Activated naive CD8-positive, alpha-beta T cell (primary cell): ENCODE results near the gene C1orf50.

Source experiments
- H3K27ac Mint-ChIP-seq: one replicate; pipeline ENCODE4 v1.8.0; 2021; ENCODE audit warnings: mixed read lengths
- H3K27me3 Mint-ChIP-seq: one replicate; pipeline ENCODE4 v1.8.0; 2021; ENCODE audit warnings: mixed read lengths
- H3K36me3 Mint-ChIP-seq: one replicate; pipeline ENCODE4 v1.8.0; 2021; ENCODE audit warnings: mixed read lengths
- H3K4me1 Mint-ChIP-seq: one replicate; pipeline ENCODE4 v1.8.0; 2021; ENCODE audit warnings: low read depth, mixed read lengths
- H3K4me3 Mint-ChIP-seq: one replicate; pipeline ENCODE4 v1.8.0; 2021; ENCODE audit warnings: mild to moderate bottlenecking, mixed read lengths
- H3K9me3 Mint-ChIP-seq: one replicate; pipeline ENCODE4 v1.8.0; 2021; ENCODE audit warnings: low read depth, mixed read lengths

C1orf50 gene

DNA sequence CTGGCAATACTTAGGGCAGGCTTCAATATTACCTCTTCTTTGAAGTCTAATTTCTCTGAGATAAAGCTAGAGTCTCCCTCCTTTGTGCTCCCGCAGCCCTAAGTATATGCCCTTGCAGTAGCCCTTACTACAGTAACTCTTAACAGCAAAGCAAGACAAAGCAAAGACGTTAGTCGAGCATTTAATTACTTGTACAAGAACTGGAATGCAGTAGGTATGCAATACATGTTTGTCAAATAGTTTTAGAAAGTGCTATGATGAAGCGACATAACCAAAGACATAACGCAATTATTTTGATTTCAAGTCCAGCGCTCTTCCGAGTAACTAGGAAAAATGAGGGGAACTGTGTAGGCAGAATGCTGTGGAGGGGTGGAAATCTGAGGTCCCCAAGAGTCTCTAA lies 1.8 kb upstream of the C1orf50 start:
- H3K27ac Mint-ChIP-seq, result no peak overlapping the region
- H3K9me3 Mint-ChIP-seq, result no peaks in the 10 kb centered on the region
- H3K36me3 Mint-ChIP-seq, result peaks cover 3% of the 10 kb centered on the region
- no peak overlapping the region for H3K4me3 Mint-ChIP-seq
- H3K27me3 Mint-ChIP-seq, result no peaks in the 10 kb centered on the region
- H3K4me1 Mint-ChIP-seq, result peaks cover 25% of the 10 kb centered on the region

DNA sequence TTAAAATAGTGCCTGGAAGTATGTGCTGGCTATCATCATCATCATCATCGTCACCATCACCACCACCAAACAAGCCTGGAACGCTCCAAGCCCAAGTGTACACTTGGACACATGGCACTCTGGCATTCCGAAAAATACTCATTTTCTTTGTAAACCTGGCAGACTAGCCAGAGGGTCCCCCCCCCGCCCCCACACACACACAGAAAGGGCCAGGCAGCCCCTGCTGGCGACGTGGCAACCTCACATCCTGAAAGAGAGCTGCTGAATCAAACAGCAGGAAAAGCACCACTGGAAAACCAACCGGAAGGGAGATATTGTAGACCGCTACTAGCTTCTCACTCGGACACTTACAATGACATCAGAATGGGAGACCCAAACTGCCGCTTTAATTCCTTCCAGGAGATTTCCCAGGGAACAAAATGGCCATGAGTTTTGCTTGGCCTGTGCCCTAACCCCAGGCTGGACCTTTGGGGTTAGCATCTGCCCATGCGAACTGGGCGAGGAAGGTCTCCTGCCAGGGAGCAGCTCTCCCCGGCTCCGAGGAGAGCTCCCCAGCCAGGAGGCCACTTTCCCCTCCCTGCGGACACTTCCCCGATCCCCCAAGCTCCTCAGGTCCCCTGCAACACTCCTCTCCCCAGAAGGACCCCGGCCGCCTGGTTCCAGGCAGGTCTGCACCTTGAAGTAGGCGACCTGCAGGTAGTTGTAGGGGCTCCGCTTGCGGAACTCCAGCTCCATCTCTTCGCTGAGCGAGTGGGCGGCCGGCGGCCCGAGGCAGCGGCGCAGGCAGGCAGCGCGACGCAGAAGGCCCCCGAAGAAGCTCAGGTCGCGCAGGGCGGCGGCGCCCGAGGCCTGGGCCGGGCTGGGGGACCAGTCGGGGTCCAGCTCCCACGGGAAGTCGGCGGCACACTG lies 963 bp upstream of the C1orf50 start:
- Mint-ChIP-seq H3K36me3 (peaks cover 8% of the 10 kb centered on the region), H3K4me3 (no peak overlapping the region), H3K27me3 (no peaks in the 10 kb centered on the region), H3K4me1 (peaks cover 31% of the 10 kb centered on the region), H3K9me3 (no peaks in the 10 kb centered on the region), H3K27ac (no peak overlapping the region)

DNA sequence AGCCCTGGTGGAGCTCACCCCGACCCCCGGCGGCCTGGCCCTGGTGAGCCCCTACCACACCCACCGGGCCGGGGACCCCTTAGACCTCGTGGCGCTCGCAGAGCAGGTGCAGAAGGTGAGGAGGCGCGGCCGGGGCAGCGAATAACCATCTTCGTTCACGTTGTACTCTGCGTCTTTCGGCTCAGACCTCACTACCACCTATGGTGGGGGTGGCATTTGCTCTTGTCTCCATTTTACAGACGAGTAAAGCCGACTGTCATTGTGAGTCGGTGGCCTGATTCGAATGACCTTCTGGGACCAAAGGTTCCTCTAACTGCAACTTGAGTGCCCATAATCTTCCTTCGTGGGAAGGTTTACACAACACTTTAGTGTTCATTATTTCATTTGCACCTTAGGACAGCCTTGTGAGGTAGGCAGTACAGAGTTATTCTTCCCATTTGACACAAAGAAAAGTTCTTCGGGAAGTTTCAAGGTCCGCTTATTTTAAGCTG lies 506 bp downstream of the C1orf50 start:
- no peaks in the 10 kb centered on the region for H3K9me3 Mint-ChIP-seq

DNA sequence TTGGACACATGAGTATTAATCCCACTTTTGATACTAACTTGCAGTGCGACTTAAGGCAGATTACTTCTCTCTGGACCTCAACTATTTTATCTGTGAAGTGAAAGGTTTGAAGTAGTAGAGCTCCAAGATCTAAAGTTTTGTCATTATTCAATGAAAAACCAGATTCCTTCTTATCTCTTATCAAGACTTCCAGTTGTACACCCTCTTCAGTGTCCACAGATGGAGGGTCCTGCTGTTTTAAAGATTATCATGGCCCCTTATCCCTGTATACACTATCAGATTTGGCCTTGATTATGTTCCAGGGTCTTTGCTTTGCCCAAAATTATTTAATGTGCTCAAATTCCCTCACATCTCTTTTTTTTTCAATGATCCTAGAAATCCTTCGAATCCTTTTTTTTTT lies 1.1 kb downstream of the C1orf50 start:
- H3K36me3 Mint-ChIP-seq, result peaks cover 8% of the 10 kb centered on the region

More for the DNA sequence above, 506 bp downstream of the C1orf50 start:
- peaks cover 8% of the 10 kb centered on the region for H3K36me3 Mint-ChIP-seq
- H3K27me3 Mint-ChIP-seq, result no peaks in the 10 kb centered on the region
- H3K27ac Mint-ChIP-seq, result peak overlapping the region; percentile 93
- no peak overlapping the region for H3K4me3 Mint-ChIP-seq
- peaks cover 35% of the 10 kb centered on the region for H3K4me1 Mint-ChIP-seq

DNA sequence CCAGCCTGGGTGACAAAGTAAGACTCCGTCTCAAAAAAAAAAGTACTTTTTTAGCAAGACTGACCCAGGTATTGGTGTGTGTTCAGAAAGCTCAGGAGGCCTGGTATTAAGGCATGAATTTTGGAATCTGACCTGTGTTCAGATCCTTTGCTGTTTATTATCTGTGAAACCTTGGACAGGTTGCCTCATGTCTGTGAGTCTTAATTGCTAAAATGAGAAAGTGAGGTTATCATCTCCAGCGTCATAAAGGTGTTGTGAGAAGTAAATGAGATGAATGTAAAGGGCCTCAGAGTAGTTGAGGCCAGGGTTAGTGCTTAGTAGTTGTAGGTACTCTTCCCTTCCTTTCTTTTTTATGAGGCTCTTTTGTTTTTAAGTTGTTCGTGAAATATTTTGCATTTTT lies 2.8 kb downstream of the C1orf50 start:
- peaks cover 9% of the 10 kb centered on the region for H3K36me3 Mint-ChIP-seq
- H3K4me3 Mint-ChIP-seq, result peak overlapping the region; percentile 69
- no peak overlapping the region for H3K27ac Mint-ChIP-seq
- no peaks in the 10 kb centered on the region for H3K27me3 Mint-ChIP-seq
- no peaks in the 10 kb centered on the region for H3K9me3 Mint-ChIP-seq
- H3K4me1 Mint-ChIP-seq, result peaks cover 42% of the 10 kb centered on the region

More for the DNA sequence above, 1.1 kb downstream of the C1orf50 start:
- Mint-ChIP-seq H3K27ac (peak overlapping the region; percentile 93), H3K4me1 (peaks cover 39% of the 10 kb centered on the region), H3K9me3 (no peaks in the 10 kb centered on the region), H3K27me3 (no peaks in the 10 kb centered on the region), H3K4me3 (no peak overlapping the region)

DNA sequence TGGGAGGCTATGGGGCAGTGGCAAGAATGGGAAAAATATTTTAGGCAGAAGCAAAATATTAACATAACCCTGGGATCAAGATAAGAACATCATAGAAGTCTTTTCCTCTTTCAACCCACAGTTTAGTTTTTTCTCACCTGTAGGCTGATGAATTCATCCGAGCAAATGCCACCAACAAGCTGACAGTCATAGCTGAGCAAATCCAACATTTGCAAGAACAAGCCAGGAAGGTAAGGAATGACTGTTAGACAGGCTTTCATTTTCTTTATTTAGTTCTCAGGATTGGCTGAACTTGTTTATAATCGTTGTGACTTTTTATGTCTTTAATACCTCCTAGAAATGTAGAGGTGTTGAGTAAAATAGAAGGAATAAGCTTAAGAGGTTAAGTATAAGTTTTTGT lies 6.4 kb downstream of the C1orf50 start:
- H3K4me3 Mint-ChIP-seq, result no peak overlapping the region
- H3K4me1 Mint-ChIP-seq, result peaks cover 39% of the 10 kb centered on the region
- peak overlapping the region; percentile 29 for H3K27ac Mint-ChIP-seq

DNA sequence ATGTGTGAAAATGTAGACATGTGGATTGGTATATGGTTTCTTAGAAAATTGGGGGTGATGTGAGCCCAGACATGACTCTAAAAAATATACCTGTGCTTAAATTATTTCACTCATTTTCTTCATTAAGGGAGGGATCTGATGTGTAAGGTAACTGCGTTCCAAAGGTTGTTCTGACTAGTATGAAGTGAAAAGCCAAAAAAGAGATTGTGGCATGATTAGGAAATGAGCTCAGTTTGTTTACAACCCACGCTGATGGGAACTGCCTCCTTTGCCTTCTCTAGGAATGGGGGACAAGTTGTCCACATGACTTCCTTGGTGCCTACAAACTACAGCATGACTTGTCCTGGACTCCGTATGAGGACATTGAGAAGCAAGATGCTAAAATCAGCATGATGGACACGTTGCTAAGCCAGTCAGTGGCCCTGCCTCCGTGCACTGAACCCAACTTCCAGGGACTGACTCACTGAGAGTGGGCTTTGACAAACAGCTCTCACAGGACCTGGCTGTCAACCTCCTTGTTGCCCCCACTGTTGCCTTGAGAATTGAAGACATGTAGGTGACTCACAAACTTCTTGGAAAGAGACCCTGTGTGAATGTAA lies 8.0 kb downstream of the C1orf50 start:
- H3K27ac Mint-ChIP-seq, result peak overlapping the region; percentile 46
- peaks cover 28% of the 10 kb centered on the region for H3K4me1 Mint-ChIP-seq
- peaks cover 10% of the 10 kb centered on the region for H3K36me3 Mint-ChIP-seq
- no peaks in the 10 kb centered on the region for H3K9me3 Mint-ChIP-seq
- H3K27me3 Mint-ChIP-seq, result no peaks in the 10 kb centered on the region
- H3K4me3 Mint-ChIP-seq, result no peak overlapping the region

More for the DNA sequence above, 6.4 kb downstream of the C1orf50 start:
- H3K27me3 Mint-ChIP-seq, result no peaks in the 10 kb centered on the region
- H3K36me3 Mint-ChIP-seq, result peaks cover 13% of the 10 kb centered on the region
- H3K9me3 Mint-ChIP-seq, result no peaks in the 10 kb centered on the region

DNA sequence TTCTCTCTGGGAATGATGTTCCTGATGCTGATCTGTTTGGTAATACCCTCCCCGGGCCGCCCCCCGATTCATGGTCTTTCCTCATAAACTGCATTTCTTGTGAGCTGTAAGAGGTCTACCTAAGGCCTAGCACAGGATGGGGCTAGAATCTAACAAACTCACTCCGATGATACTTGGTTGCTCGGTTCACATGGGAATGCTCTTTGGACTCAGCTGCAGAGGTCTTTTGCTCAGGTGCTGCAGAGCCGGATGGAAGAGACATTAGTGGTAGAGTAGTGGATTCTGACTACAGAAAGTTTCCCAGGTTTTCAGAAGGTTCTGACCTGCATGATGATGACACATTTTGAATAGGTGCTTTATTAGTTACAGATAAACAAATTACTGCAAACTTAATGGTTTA lies 9.5 kb downstream of the C1orf50 start:
- H3K4me1 Mint-ChIP-seq, result peaks cover 19% of the 10 kb centered on the region
- peaks cover 9% of the 10 kb centered on the region for H3K36me3 Mint-ChIP-seq
- no peak overlapping the region for H3K4me3 Mint-ChIP-seq
- H3K27me3 Mint-ChIP-seq, result no peaks in the 10 kb centered on the region
- peak overlapping the region; percentile 13 for H3K27ac Mint-ChIP-seq
- no peaks in the 10 kb centered on the region for H3K9me3 Mint-ChIP-seq

DNA sequence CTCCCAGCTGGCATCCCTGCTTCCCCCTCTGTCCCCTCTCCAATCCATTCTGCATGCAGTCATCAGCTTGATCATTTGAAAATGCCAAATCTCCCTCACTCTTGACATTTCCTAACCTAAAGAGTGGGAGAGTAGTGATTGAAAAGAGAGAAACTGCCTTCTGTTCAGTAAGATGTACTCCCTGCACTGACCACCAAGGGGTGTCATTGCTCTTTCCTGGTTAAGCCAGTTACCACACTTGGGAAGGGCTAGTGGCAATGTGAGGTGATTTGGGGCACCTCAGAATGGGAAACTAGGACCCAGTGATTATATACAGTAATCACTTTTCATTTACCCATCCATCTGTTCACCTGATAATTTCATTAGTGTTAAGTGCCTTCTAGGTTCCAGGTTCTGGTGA lies 10.8 kb downstream of the C1orf50 start:
- Mint-ChIP-seq H3K4me3 (no peak overlapping the region), H3K9me3 (no peaks in the 10 kb centered on the region), H3K36me3 (peaks cover 11% of the 10 kb centered on the region), H3K4me1 (peaks cover 13% of the 10 kb centered on the region), H3K27ac (no peak overlapping the region), H3K27me3 (no peaks in the 10 kb centered on the region)

DNA sequence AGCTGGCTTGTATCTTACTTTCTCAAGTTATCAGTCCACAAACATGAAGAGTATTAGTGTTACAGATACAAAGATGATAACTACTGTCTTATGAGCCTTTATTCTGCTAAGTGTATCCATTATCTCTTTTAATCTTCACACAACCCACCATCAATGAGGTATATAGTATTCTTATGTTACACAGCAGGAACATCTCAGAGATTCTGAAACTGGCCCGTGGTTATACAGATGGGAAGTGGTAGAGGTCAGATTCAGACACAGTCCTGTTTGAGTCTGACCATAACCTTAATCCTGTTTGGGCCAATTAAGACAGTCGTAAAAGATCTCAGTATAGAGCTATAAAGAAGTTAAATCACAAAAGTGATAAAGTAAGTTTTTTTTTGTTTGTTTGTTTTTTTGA lies 12.7 kb downstream of the C1orf50 start:
- no peaks in the 10 kb centered on the region for H3K9me3 Mint-ChIP-seq
- peaks cover 12% of the 10 kb centered on the region for H3K4me1 Mint-ChIP-seq
- no peaks in the 10 kb centered on the region for H3K27me3 Mint-ChIP-seq
- no peak overlapping the region for H3K4me3 Mint-ChIP-seq
- no peak overlapping the region for H3K27ac Mint-ChIP-seq
- peaks cover 11% of the 10 kb centered on the region for H3K36me3 Mint-ChIP-seq

DNA sequence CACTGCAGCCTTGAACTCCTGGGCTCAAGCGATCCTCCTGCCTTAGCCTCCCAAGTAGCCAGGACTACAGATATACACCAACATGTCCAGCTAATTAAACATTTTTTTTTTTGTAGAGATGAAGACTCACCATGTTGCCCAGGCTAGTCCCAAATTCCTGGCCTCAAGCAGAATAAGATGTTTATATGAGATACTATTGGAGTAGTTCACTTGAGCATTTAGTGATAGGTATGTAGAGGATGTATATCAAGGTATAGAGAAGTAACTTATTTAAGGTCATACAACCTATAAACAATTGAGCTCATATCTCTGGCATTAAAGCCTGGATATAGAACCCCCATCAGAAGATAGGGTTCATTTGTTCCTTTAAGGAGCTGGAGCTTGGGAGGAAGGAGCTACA lies 13.1 kb downstream of the C1orf50 start:
- H3K36me3 Mint-ChIP-seq, result peaks cover 8% of the 10 kb centered on the region
- H3K4me1 Mint-ChIP-seq, result peaks cover 12% of the 10 kb centered on the region
- no peaks in the 10 kb centered on the region for H3K27me3 Mint-ChIP-seq
- H3K9me3 Mint-ChIP-seq, result no peaks in the 10 kb centered on the region
- H3K4me3 Mint-ChIP-seq, result no peak overlapping the region
- no peak overlapping the region for H3K27ac Mint-ChIP-seq

DNA sequence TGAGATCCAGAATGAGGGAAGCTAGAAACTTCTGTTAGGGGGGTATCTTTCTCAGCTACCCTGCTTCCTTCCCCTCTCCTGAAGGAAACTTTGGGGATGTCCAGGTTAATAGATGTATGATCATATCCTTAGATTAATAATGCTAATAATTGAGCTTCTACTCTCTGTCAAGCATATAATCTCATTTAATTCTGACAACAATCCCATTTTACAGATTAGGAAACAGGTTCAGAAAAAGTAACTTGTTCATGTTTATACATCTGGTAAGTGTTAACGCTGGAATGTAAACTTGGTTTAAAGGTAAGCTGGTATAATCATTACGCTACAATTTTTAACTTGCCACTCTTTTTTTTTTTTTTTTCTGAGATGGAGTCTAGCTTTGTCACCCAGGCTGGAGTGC lies 16.0 kb downstream of the C1orf50 start:
- H3K9me3 Mint-ChIP-seq, result no peaks in the 10 kb centered on the region
- no peak overlapping the region for H3K4me3 Mint-ChIP-seq
- H3K27me3 Mint-ChIP-seq, result no peaks in the 10 kb centered on the region
- no peak overlapping the region for H3K27ac Mint-ChIP-seq
- H3K36me3 Mint-ChIP-seq, result peaks cover 6% of the 10 kb centered on the region
- H3K4me1 Mint-ChIP-seq, result peaks cover 17% of the 10 kb centered on the region

DNA sequence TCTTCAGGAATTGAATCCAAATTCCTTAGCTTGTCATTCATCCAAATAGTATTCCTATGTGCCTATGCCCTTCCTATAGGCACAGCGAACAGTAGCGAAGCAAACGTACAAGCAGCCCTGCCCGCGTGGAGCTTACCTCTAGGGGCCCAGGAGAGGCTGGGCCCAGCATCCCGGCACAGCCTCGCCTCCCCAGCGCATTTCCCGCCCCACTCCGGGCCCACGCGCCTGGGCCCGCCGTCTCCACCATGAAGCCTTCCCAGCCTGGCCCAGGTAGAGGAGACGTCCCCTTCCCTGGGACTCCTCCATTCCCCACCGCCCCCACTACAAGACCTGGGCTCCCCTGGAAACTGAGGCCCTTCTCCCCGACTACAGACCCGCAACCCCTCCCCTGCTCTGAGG lies 17.5 kb downstream of the C1orf50 start:
- no peaks in the 10 kb centered on the region for H3K9me3 Mint-ChIP-seq
- H3K27ac Mint-ChIP-seq, result no peak overlapping the region
- H3K4me3 Mint-ChIP-seq, result peak overlapping the region; percentile 32
- peaks cover 6% of the 10 kb centered on the region for H3K36me3 Mint-ChIP-seq
- H3K4me1 Mint-ChIP-seq, result peaks cover 16% of the 10 kb centered on the region
- H3K27me3 Mint-ChIP-seq, result no peaks in the 10 kb centered on the region

DNA sequence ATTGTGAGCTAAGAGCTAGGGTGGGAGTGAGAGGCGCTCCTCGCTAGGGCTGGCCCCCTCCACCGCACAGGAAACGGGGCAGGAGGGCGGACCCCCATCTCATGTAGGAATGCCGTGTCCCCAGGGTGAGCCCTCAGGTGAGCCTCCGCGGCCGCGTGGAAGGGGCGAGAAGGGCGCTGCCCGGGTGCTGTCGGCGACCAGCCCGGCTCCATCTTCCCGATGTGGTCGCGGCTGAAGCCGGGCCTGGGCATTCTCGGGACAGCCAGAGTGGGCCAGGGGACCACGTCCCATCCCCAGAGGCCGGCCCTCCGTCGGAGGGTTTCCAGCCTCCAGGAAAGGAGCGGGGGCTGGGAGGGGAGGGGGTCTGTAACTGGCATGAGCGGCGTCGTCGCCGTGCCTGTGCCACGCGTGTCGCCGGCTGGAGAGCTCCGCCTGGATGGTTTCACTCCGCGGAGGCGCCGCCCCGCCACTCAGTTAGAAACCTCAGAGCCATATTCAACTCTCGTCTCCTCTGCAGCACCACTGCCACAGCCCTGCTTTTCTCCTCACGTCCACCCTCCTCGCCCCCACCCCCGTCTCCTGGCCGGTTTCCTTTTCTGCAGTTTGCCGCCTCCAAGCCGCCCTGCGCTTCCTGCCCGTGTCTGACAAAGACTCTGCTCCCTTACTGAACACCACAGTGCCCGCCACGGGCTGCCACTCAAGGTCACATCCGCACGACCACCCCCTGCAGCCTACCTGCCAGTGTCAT lies 18.1 kb downstream of the C1orf50 start, which contains the start of gene TMEM269:
Gene TMEM269, plus strand, starts transcription at position 46 of the 748 bp plus-strand sequence. CDS start 4,903 bp downstream, outside the sequence.
- Mint-ChIP-seq H3K27ac (peak within 1 kb of the TSS; percentile 34), H3K4me1 (peaks cover 15% of the 10 kb centered on the region), H3K9me3 (no peaks in the 10 kb centered on the region), H3K27me3 (no peaks in the 10 kb centered on the region), H3K4me3 (peak within 1 kb of the TSS; percentile 80), H3K36me3 (peaks cover 6% of the 10 kb centered on the region)

DNA sequence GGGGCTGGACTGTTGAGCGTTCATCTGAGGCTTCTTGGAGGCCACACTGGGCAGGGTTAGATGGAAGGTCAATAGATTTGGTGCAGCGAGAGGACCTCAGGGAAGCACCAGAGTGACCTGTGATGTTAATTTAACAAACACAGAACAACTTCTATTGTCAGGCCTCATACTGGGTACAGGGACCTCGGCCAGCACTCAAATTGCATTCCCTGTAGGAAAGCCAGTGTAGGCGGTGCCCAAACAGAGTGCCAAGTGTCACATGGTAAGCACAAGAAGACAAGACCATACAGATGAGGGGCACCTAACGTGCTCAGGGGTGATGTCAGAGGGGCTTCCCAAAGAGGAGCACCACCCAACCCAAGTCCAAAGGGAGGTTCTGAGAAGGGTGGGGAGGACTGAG lies 19.0 kb downstream of the C1orf50 start:
- no peaks in the 10 kb centered on the region for H3K27me3 Mint-ChIP-seq
- no peak overlapping the region for H3K27ac Mint-ChIP-seq

More for the DNA sequence above, 19.0 kb downstream of the C1orf50 start:
- Mint-ChIP-seq H3K36me3 (peaks cover 3% of the 10 kb centered on the region), H3K4me3 (peak overlapping the region; percentile 80), H3K9me3 (no peaks in the 10 kb centered on the region), H3K4me1 (peaks cover 15% of the 10 kb centered on the region)
